Naive thymus-derived CD4-positive, alpha-beta T cell (primary cell): ENCODE results near the gene CSF3R. TPM values are rescaled to one million over a fixed set of nuclear protein-coding genes. Genes with fewer than 3 reads are reported as not detected.

ENCODE experiments used
- ATAC-seq: fragments of 150-1000 bp; cut with Tn5 transposase; 2 replicates; pipeline ENCODE4 v1.10.0; 2021; ENCODE audit warnings: mild to moderate bottlenecking, moderate library complexity
- CTCF ChIA-PET: fragments of 350-600 bp; sonication (Branson Sonifier 250); formaldehyde crosslinking; loops from one replicate; lab custom pipeline; 2021; ENCODE audit warnings: antibody characterized with exemption; lab: Charles Lee
- POLR2A ChIA-PET: fragments of 350-600 bp; sonication (Branson Sonifier 250); formaldehyde crosslinking; loops from one replicate; lab custom pipeline; 2021; ENCODE audit warnings: antibody characterized with exemption, inconsistent platforms; lab: Charles Lee
- DNase-seq, 9 donors: peaks; one replicate each; pipeline versions ENCODE4 v3.0.0 to v3.0.0-alpha.2; 2020 to 2022; ENCODE audit warnings: mixed read lengths in 1 of 9
- H3K27ac ChIP-seq: one replicate; pipeline ENCODE4 v1.7.0; 2013; ENCODE audit warnings: mild to moderate bottlenecking, low read depth, low read length, moderate library complexity
- H3K27me3 ChIP-seq, 2 donors: one replicate each; pipeline ENCODE4 v1.7.0; 2013; ENCODE audit warnings: low read length in 2 of 2, mild to moderate bottlenecking in 2 of 2, moderate library complexity in 2 of 2; ENCODE audit not compliant: control insufficient read depth in 2 of 2, insufficient read depth in 2 of 2
- H3K36me3 ChIP-seq, 3 experiments: 1 replicate in 2 of 3; 2 replicates in 1 of 3; pipeline ENCODE4 v1.7.0; 2013; ENCODE audit warnings: low read length in 3 of 3, mild to moderate bottlenecking in 3 of 3, moderate library complexity in 1 of 3; ENCODE audit not compliant: insufficient read depth in 3 of 3, control insufficient read depth in 2 of 3
- H3K4me1 ChIP-seq, 2 donors: one replicate each; pipeline ENCODE4 v1.7.0; 2013; ENCODE audit warnings: low read length in 2 of 2, mild to moderate bottlenecking in 2 of 2, moderate library complexity in 1 of 2; ENCODE audit not compliant: control insufficient read depth in 2 of 2, insufficient read depth in 2 of 2
- H3K4me3 ChIP-seq: 2 replicates; pipeline ENCODE4 v1.7.0; 2013; ENCODE audit warnings: mild to moderate bottlenecking, low read length
- H3K9me3 ChIP-seq, 3 experiments: 1 replicate in 2 of 3; 2 replicates in 1 of 3; pipeline ENCODE4 v1.7.0; 2013; ENCODE audit warnings: low read length in 3 of 3; ENCODE audit not compliant: control insufficient read depth in 2 of 3
- H3K27ac Mint-ChIP-seq, 9 donors: one replicate each; pipeline ENCODE4 v1.8.0; 2020 to 2022; ENCODE audit warnings: mixed read lengths in 9 of 9, mild to moderate bottlenecking in 8 of 9, moderate library complexity in 5 of 9, inconsistent platforms in 2 of 9
- H3K27me3 Mint-ChIP-seq, 5 donors: one replicate each; pipeline ENCODE4 v1.8.0; 2021 to 2022; ENCODE audit warnings: mixed read lengths in 5 of 5, mild to moderate bottlenecking in 1 of 5
- H3K36me3 Mint-ChIP-seq, 5 donors: one replicate each; pipeline ENCODE4 v1.8.0; 2020 to 2022; ENCODE audit warnings: mixed read lengths in 5 of 5, mild to moderate bottlenecking in 3 of 5, inconsistent platforms in 1 of 5
- H3K4me1 Mint-ChIP-seq, 7 donors: one replicate each; pipeline ENCODE4 v1.8.0; 2020 to 2022; ENCODE audit warnings: mixed read lengths in 7 of 7, mild to moderate bottlenecking in 3 of 7, inconsistent platforms in 1 of 7
- H3K4me3 Mint-ChIP-seq, 10 donors: one replicate each; pipeline ENCODE4 v1.8.0; 2020 to 2022; ENCODE audit warnings: mild to moderate bottlenecking in 10 of 10, mixed read lengths in 10 of 10, moderate library complexity in 6 of 10, inconsistent platforms in 2 of 10
- H3K9me3 Mint-ChIP-seq, 11 donors: one replicate each; pipeline ENCODE4 v1.8.0; 2020 to 2022; ENCODE audit warnings: mixed read lengths in 11 of 11, mild to moderate bottlenecking in 4 of 11, inconsistent platforms in 1 of 11, moderate library complexity in 1 of 11
- intact Hi-C, 2 donors: fragments of 100-400 bp; cut with micrococcal nuclease; formaldehyde crosslinking; loops; one replicate each; pipeline ENCODE4 v1.15.1; 2023
- polyA plus RNA-seq, 2 donors: library from polyadenylated mRNA; unstranded; fragments of 300-500 nt; fragmentation: Illumina TruSeq; gene quantifications; one replicate each; pipeline ENCODE4 v1.2.3, GENCODE V29; 2021
- total RNA-seq, 6 experiments: library from RNA in 5 of 6; stranded (reverse) in 5 of 6; gene quantifications; 1 replicate in 5 of 6; 2 replicates in 1 of 6; pipeline ENCODE4 v1.2.3 and lab custom pipeline; 2021 to 2026

CSF3R gene
- total and polyA plus RNA-seq, 7 experiments from 2014 or later = 0.14 to 182 (median 1.3) TPM

GRCh38 chr1:36525166-36525565 is 42.5 kb upstream of the CSF3R start:
- Histone ChIP-seq H3K27ac (no peak overlapping the region), H3K36me3 (no peaks in the 10 kb centered on the region), H3K9me3 (no peaks in the 10 kb centered on the region), H3K4me3 (no peak overlapping the region), H3K27me3 (no peaks in the 10 kb centered on the region), H3K4me1 (no peaks in the 10 kb centered on the region)
- CTCF ChIA-PET = interaction anchor here (0.6 kb wide), 1 partner anchor 16 kb away, joined by 3 read pairs; no protein-coding TSS in a partner anchor
- Mint-ChIP-seq H3K4me1 (no peaks in the 10 kb centered on the region), H3K4me3 (no peak overlapping the region), H3K36me3 (no peaks in the 10 kb centered on the region), H3K27ac (no peak overlapping the region), H3K27me3 (peaks cover 0 to 7% (median 0%) of the 10 kb centered on the region in 5 donors), H3K9me3 (no peaks in the 10 kb centered on the region)
- intact Hi-C loops = no loop called here
- POLR2A ChIA-PET = interaction anchor here (0.6 kb wide), 1 partner anchor 18 kb away, joined by 3 read pairs; no protein-coding TSS in a partner anchor
- ATAC-seq (no peak), DNase-seq (no peak)

GRCh38 chr1:36524359-36525062 is 41.8 kb upstream of the CSF3R start:
- Mint-ChIP-seq H3K4me1 (no peaks in the 10 kb centered on the region), H3K36me3 (no peaks in the 10 kb centered on the region), H3K27me3 (peaks cover 0 to 3% (median 0%) of the 10 kb centered on the region in 5 donors), H3K9me3 (no peaks in the 10 kb centered on the region), H3K27ac (no peak overlapping the region), H3K4me3 (no peak overlapping the region)
- no peaks in the 10 kb centered on the region for H3K9me3 ChIP-seq
- POLR2A ChIA-PET = no interaction called here
- intact Hi-C loops = no loop called here
- DNase-seq = no peak
- H3K4me3 ChIP-seq = no peak overlapping the region
- no peak overlapping the region for H3K27ac ChIP-seq
- ATAC-seq = no peak
- H3K36me3 ChIP-seq = no peaks in the 10 kb centered on the region
- CTCF ChIA-PET = no interaction called here
- H3K27me3 ChIP-seq = no peaks in the 10 kb centered on the region
- no peaks in the 10 kb centered on the region for H3K4me1 ChIP-seq

GRCh38 chr1:36523850-36524249 is 41.1 kb upstream of the CSF3R start:
- DNase-seq = no peak
- CTCF ChIA-PET = no interaction called here
- POLR2A ChIA-PET = no interaction called here
- ATAC-seq = no peak
- Mint-ChIP-seq H3K36me3 (no peaks in the 10 kb centered on the region), H3K9me3 (no peaks in the 10 kb centered on the region), H3K27me3 (peaks cover 0 to 3% (median 0%) of the 10 kb centered on the region in 5 donors), H3K4me1 (no peaks in the 10 kb centered on the region), H3K27ac (no peak overlapping the region), H3K4me3 (no peak overlapping the region)
- H3K9me3 ChIP-seq = no peaks in the 10 kb centered on the region
- H3K36me3 ChIP-seq = no peaks in the 10 kb centered on the region
- no peak overlapping the region for H3K27ac ChIP-seq
- no peaks in the 10 kb centered on the region for H3K27me3 ChIP-seq
- no peak overlapping the region for H3K4me3 ChIP-seq
- no peaks in the 10 kb centered on the region for H3K4me1 ChIP-seq
- intact Hi-C loops = no loop called here

- no peaks in the 10 kb centered on the region for H3K27me3 ChIP-seq
- H3K4me3 Mint-ChIP-seq = no peak overlapping the region
- no peak overlapping the region for H3K27ac ChIP-seq
- H3K9me3 ChIP-seq = no peaks in the 10 kb centered on the region
- ChIA-PET CTCF (no interaction called here), POLR2A (no interaction called here)
- ATAC-seq = no peak
- H3K4me1 Mint-ChIP-seq = no peaks in the 10 kb centered on the region
- no peaks in the 10 kb centered on the region for H3K4me1 ChIP-seq
- no peak for DNase-seq
- intact Hi-C loops = no loop called here
- no peaks in the 10 kb centered on the region for H3K9me3 Mint-ChIP-seq
- H3K4me3 ChIP-seq = no peak overlapping the region
- no peaks in the 10 kb centered on the region for H3K36me3 ChIP-seq
- H3K36me3 Mint-ChIP-seq = no peaks in the 10 kb centered on the region
- H3K27me3 Mint-ChIP-seq = peaks cover 0 to 3% (median 0%) of the 10 kb centered on the region in 5 donors
- H3K27ac Mint-ChIP-seq = no peak overlapping the region
These were observed 40.5 kb upstream of the CSF3R start for GRCh38 chr1:36523230-36523495.

- Histone ChIP-seq H3K27ac (no peak overlapping the region), H3K27me3 (no peaks in the 10 kb centered on the region), H3K4me1 (no peaks in the 10 kb centered on the region), H3K4me3 (no peak overlapping the region), H3K9me3 (no peaks in the 10 kb centered on the region), H3K36me3 (no peaks in the 10 kb centered on the region)
- Mint-ChIP-seq H3K4me1 (no peaks in the 10 kb centered on the region), H3K36me3 (no peaks in the 10 kb centered on the region), H3K4me3 (no peak overlapping the region), H3K27ac (no peak overlapping the region), H3K9me3 (no peaks in the 10 kb centered on the region), H3K27me3 (peaks cover 0 to 3% (median 0%) of the 10 kb centered on the region in 5 donors)
- POLR2A ChIA-PET = no interaction called here
- DNase-seq (no peak), ATAC-seq (no peak)
- CTCF ChIA-PET = no interaction called here
- intact Hi-C loops = no loop called here
These were observed 39.9 kb upstream of the CSF3R start for GRCh38 chr1:36522461-36523229.

GRCh38 chr1:36522021-36522420 is 39.3 kb upstream of the CSF3R start:
- no peaks in the 10 kb centered on the region for H3K4me1 Mint-ChIP-seq
- Histone ChIP-seq H3K27me3 (no peaks in the 10 kb centered on the region), H3K4me1 (no peaks in the 10 kb centered on the region), H3K27ac (no peak overlapping the region), H3K9me3 (no peaks in the 10 kb centered on the region), H3K4me3 (no peak overlapping the region), H3K36me3 (no peaks in the 10 kb centered on the region)
- no peaks in the 10 kb centered on the region for H3K27me3 Mint-ChIP-seq
- no peaks in the 10 kb centered on the region for H3K9me3 Mint-ChIP-seq
- ChIA-PET CTCF (no interaction called here), POLR2A (no interaction called here)
- no peak overlapping the region for H3K4me3 Mint-ChIP-seq
- intact Hi-C loops = no loop called here
- H3K27ac Mint-ChIP-seq = no peak overlapping the region
- no peak for ATAC-seq
- no peak for DNase-seq
- no peaks in the 10 kb centered on the region for H3K36me3 Mint-ChIP-seq
